DOHH2 (cell line): ENCODE data around the gene IL2RG.

ENCODE experiments used
- H3F3A ChIP-seq: fragments of 200-600 bp; sonication (generic), shearing (Covaris generic); 2 replicates; pipeline ENCODE4 v1.6.0; 2016; ENCODE audit warnings: antibody characterized with exemption, mild to moderate bottlenecking; ENCODE audit not compliant: control insufficient read depth, insufficient read depth
- H3K27ac ChIP-seq: fragments of 200-600 bp; sonication (generic); 2 replicates; pipeline ENCODE4 v1.5.1; 2014; ENCODE audit warnings: low read depth, mild to moderate bottlenecking, low read length, moderate library complexity
- H3K27me3 ChIP-seq: fragments of 200-600 bp; sonication (generic); 2 replicates; pipeline ENCODE4 v1.6.1; 2014; ENCODE audit warnings: mild to moderate bottlenecking, low read length, mixed read lengths; ENCODE audit not compliant: control insufficient read depth
- H3K36me3 ChIP-seq: fragments of 200-600 bp; sonication (generic); 2 replicates; pipeline ENCODE4 v1.6.1; 2014; ENCODE audit warnings: mild to moderate bottlenecking, low read length, moderate library complexity, mixed read lengths; ENCODE audit not compliant: control insufficient read depth
- H3K4me1 ChIP-seq: fragments of 200-600 bp; sonication (generic); 2 replicates; pipeline ENCODE4 v1.6.1; 2014; ENCODE audit warnings: mild to moderate bottlenecking, low read length, mixed read lengths; ENCODE audit not compliant: control insufficient read depth
- H3K4me2 ChIP-seq: fragments of 200-600 bp; sonication (generic); 2 replicates; pipeline ENCODE4 v1.6.0; 2014; ENCODE audit warnings: mild to moderate bottlenecking, low read length, moderate library complexity
- H3K4me3 ChIP-seq: fragments of 200-600 bp; sonication (generic); 2 replicates; pipeline ENCODE4 v1.5.1; 2014; ENCODE audit warnings: mild to moderate bottlenecking, low read length, mixed read lengths
- H3K79me2 ChIP-seq: fragments of 200-600 bp; sonication (generic); 2 replicates; pipeline ENCODE4 v1.6.1; 2014; ENCODE audit warnings: mild to moderate bottlenecking, low read length, mixed read lengths; ENCODE audit not compliant: control insufficient read depth
- H3K9me2 ChIP-seq: fragments of 200-600 bp; sonication (generic); replicated peaks from 2 replicates; pipeline ENCODE4 v1.6.1; 2014; ENCODE audit warnings: mild to moderate bottlenecking, low read length, mixed read lengths; ENCODE audit not compliant: control insufficient read depth
- H3K9me3 ChIP-seq: fragments of 200-600 bp; sonication (generic); 2 replicates; pipeline ENCODE4 v1.6.1; 2014; ENCODE audit warnings: antibody characterized with exemption, low read length, mixed read lengths; ENCODE audit not compliant: control insufficient read depth, insufficient read depth
- H4K20me1 ChIP-seq: fragments of 200-600 bp; sonication (generic); 2 replicates; pipeline ENCODE4 v1.6.0; 2014; ENCODE audit warnings: low read depth, mild to moderate bottlenecking, antibody characterized with exemption, low read length, moderate library complexity; ENCODE audit not compliant: control insufficient read depth, insufficient read depth
- CTCF ChIP-seq: fragments of 200-600 bp; sonication (generic); IDR thresholded peaks from one replicate; pipeline ENCODE4 v1.5.1; 2014; ENCODE audit warnings: antibody characterized with exemption, mild to moderate bottlenecking, low read depth, low read length; ENCODE audit not compliant: poor library complexity, severe bottlenecking
- EZH2phosphoT487 ChIP-seq: fragments of 200-600 bp; sonication (generic); IDR thresholded peaks from 2 replicates; pipeline ENCODE4 v1.6.1; 2017; ENCODE audit warnings: borderline replicate concordance, mild to moderate bottlenecking, antibody characterized with exemption, low read length, moderate library complexity, mixed read lengths

IL2RG gene

GRCh38 chrX:71057848-71058530, 53.4 kb downstream of the IL2RG start:
- H3K79me2 ChIP-seq = no peaks in the 10 kb centered on the region
- H3K4me2 ChIP-seq = no peak overlapping the region
- TF ChIP-seq CTCF = no peak
- no peak for TF ChIP-seq EZH2phosphoT487
- H3K4me3 ChIP-seq = no peak overlapping the region
- no peaks in the 10 kb centered on the region for H3K9me3 ChIP-seq
- H3K27me3 ChIP-seq = no peaks in the 10 kb centered on the region
- no peaks in the 10 kb centered on the region for H3K9me2 ChIP-seq
- no peaks in the 10 kb centered on the region for H3F3A ChIP-seq
- H4K20me1 ChIP-seq = no peaks in the 10 kb centered on the region
- H3K4me1 ChIP-seq = peaks cover 3% of the 10 kb centered on the region; the same call in 1 of the 2 replicates
- H3K27ac ChIP-seq = no peak overlapping the region
- H3K36me3 ChIP-seq = peaks cover 3% of the 10 kb centered on the region; the same call in 1 of the 2 replicates
